Epithelial cell of proximal tubule (primary cell): Measurements from ENCODE around the gene SORCS1. TPM values are rescaled to one million over a fixed set of nuclear protein-coding genes. Genes with fewer than 3 reads are reported as not detected.

Experiments
- DNase-seq: peaks from one replicate; pipeline ENCODE4 v3.0.0-alpha.2; 2011; ENCODE audit warnings: low read depth
- H3K4me3 ChIP-seq: 2 replicates; pipeline ENCODE4 v1.5.1; 2011; ENCODE audit warnings: low read depth, mild to moderate bottlenecking, low read length
- total RNA-seq: library from RNA; depleted of rRNA; stranded (reverse); fragments of >200 nt; gene quantifications from 2 replicates; pipeline ENCODE4 v1.2.3, GENCODE V29; 2015
- TF ChIP-seq, protein P1 (sequence below): conservative IDR thresholded peaks from 2 replicates; pipeline ENCODE4 v1.5.1; 2012; ENCODE audit warnings: low read depth, mild to moderate bottlenecking, low read length

The SORCS1 gene
- total RNA-seq, 1 donor from 2014 or later: 0.06 TPM

DNA sequence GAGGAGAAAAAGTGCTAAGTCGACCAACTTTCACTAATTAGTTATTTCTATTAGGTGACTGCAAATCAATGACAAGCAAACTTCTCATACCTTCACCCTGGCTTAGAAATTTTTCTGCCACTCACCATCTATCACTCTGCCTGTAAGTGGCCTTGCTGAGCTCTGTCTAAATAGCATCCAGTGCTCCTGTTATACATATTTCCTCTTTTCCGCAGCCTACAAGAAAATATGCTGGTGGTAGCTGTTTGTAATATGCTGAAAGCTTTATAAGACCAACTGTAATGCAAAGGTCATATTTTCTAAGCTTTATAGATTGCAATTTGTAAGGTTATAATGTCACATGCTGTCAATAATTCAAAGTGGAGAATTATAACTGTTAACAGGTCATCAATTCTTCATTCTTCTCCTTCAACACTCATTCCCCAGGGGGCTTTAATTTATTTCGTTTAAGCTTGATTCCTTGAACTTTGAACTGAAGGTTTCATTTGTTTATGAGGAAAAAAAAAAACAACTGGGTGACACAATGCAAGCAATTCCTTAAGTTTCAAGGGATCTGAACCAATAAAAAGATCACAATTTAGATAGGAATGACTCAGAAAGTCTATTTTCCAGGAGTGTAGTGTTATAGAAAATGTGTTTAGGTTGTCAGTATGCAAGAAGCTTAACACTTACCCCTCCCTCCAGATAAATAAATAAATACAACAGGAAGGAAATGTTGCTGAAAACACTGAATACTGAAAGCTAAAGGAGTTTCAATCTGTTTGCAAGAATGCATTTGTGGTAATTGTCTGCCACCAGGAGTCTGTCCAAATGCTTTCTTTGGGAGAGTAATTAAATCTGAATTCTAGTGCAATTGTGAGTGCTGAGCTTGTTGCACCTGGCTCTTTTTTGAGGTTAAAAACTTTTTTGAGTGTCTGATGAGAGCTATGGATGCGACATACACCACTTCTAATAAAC is 183.7 kb downstream of the SORCS1 start:
- H3K4me3 ChIP-seq: no peak overlapping the region
- TF ChIP-seq, protein P1, sequence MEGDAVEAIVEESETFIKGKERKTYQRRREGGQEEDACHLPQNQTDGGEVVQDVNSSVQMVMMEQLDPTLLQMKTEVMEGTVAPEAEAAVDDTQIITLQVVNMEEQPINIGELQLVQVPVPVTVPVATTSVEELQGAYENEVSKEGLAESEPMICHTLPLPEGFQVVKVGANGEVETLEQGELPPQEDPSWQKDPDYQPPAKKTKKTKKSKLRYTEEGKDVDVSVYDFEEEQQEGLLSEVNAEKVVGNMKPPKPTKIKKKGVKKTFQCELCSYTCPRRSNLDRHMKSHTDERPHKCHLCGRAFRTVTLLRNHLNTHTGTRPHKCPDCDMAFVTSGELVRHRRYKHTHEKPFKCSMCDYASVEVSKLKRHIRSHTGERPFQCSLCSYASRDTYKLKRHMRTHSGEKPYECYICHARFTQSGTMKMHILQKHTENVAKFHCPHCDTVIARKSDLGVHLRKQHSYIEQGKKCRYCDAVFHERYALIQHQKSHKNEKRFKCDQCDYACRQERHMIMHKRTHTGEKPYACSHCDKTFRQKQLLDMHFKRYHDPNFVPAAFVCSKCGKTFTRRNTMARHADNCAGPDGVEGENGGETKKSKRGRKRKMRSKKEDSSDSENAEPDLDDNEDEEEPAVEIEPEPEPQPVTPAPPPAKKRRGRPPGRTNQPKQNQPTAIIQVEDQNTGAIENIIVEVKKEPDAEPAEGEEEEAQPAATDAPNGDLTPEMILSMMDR: peak; percentile 21
- DNase-seq: no peak

DNA sequence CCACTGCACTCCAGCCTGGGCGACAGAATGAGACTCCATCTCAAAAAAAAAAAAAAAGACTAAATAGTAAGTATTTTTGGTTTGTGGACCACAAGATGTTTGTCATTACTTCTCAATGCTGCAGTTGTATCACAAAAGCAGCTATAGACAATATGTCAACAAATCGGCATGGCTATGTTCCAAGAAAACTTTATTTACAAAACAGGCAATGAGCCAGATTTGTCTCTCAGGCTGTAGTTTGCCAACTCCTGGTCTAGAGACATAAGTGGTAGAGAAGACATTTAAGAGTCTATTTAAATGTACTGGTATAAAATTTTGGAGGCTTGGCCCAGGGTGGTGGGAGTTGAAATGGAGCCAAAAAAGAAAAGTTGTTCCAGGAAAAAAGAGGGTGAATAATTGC is 185.8 kb downstream of the SORCS1 start:
- no peak overlapping the region for H3K4me3 ChIP-seq
- TF ChIP-seq, protein P1: no peak
- no peak for DNase-seq

DNA sequence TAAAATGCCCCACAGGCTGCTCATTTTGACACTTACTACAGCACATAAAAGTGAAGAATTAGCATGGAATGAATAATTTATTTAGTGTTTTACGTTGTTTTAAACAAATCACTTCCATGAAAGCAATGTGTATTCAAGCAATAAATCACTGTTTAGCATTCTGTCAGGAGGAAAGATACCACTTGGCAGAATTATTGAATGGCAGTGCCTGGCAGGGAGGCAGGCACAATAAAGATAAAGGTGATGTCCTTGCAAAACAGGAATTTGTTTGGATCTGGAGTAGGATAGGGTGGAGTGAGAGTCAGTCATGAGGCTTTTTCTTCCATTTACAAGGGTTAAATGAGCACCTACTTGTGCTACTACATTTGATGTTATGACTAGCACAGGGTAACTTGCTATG is 190.8 kb downstream of the SORCS1 start:
- TF ChIP-seq, protein P1: no peak
- H3K4me3 ChIP-seq: no peak overlapping the region
- DNase-seq: no peak

DNA sequence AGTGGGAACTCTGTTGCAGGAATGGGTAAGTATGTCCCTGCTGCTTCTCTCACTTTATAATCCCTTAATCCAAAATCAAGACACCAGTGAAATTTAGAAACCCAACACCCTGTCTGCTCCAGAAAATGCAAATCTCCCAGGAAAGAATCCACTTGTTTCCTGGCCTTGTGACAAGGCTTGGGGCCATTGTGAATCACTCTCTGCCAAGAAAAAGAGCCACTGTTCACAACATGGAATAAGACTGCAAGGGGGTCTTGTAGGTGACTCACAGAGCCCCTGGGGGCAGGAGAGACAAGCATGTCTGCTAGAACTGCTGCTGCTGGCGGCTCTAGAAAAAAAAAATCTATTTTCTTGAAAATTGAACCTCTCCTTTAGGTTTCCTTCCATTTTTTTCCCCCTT is 191.2 kb downstream of the SORCS1 start:
- TF ChIP-seq, protein P1: no peak
- no peak for DNase-seq
- no peak overlapping the region for H3K4me3 ChIP-seq

DNA sequence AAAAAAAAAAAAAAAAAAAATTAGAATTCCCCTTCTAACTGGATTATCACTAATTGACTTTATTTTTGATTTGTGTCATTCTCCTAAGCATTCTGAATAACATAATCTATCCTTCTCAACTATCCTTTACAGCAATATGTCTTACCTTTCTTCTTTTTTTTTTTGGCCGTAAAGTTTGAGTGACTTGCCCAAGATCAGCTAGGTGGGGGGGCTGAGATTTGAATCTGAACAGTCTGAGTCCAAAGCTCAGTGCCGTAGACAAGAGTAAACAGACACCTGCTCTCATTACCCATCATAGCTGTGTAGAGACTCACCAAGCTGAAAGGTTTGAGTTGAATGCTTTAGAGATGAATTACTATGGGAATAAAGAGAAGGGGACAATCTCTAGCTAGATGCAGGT is 192.1 kb downstream of the SORCS1 start:
- TF ChIP-seq, protein P1: no peak
- no peak overlapping the region for H3K4me3 ChIP-seq
- DNase-seq: no peak

DNA sequence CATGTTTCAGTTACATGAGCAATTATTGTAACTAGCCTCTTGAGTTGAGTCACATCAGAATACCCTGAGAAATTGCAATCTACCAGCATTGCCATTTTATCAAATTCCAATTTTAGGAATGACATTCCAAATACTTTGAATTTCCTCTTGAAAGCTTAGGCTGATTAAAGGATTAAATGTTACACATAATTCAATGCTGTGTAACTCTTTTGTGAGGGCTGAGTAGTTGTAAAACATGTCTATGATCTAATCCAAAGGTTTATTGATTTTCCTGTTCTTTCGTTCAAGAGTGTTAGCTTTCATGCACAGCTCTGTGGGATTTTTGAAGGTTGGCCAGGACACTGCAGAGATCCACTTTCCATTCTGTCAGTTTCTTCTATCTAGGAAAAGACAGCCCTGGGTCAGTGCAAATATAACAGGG is 193.1 kb downstream of the SORCS1 start:
- no peak for DNase-seq
- no peak overlapping the region for H3K4me3 ChIP-seq
- TF ChIP-seq, protein P1: no peak

DNA sequence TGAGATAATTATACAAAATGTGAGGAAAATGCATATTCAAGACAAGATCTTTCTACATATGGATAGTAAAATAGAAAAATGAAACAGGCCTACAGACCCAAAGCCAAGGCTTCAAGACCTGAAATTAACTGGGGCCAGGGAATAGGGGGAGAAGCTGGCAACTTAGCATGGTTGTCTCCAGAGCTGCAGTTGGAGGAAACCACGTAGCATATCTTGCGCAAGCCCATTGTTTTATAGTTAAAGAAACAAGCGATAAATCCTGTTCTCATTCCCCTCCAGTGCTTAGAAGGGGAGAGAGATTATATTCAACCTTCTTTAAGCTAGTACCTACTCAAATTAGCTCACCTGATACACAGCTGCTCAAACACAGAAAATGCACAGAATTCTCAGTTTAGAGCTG is 197.1 kb downstream of the SORCS1 start:
- TF ChIP-seq, protein P1: no peak
- DNase-seq: no peak
- no peak overlapping the region for H3K4me3 ChIP-seq
